ENCODE data around the gene EXOSC1. TPM values are rescaled to one million over a fixed set of nuclear protein-coding genes. Genes with fewer than 3 reads are reported as not detected.

The EXOSC1 gene
- total RNA-seq, 1 donor from 2014 or later, result 36.1 TPM

GRCh38 chr10:97399843-97400545 is 45.8 kb downstream of the EXOSC1 start:
- H3K27me3 Mint-ChIP-seq, result no peaks in the 10 kb centered on the region
- no peaks in the 10 kb centered on the region for H3K9me3 Mint-ChIP-seq
- peak overlapping the region; percentile 97 for H3K4me3 Mint-ChIP-seq
- peak overlapping the region; percentile 96 for H3K27ac Mint-ChIP-seq
- peaks cover 10% of the 10 kb centered on the region for H3K4me1 Mint-ChIP-seq (ENCODE audit: unreplicated experiment)
- no peak for DNase-seq (ENCODE audit: extremely low spot score, unreplicated experiment)
- TF ChIP-seq CTCF (conservative IDR thresholded peaks at IDR 0.05), result no peak
- peaks cover 6% of the 10 kb centered on the region for H3K36me3 Mint-ChIP-seq

- no peaks in the 10 kb centered on the region for H3K27me3 Mint-ChIP-seq
- peaks cover 10% of the 10 kb centered on the region for H3K36me3 Mint-ChIP-seq
- H3K4me3 Mint-ChIP-seq, result no peak overlapping the region
- no peak for TF ChIP-seq CTCF (conservative IDR thresholded peaks at IDR 0.05)
- peaks cover 6% of the 10 kb centered on the region for H3K4me1 Mint-ChIP-seq (ENCODE audit: unreplicated experiment)
- no peak for DNase-seq (ENCODE audit: extremely low spot score, unreplicated experiment)
- H3K9me3 Mint-ChIP-seq, result no peaks in the 10 kb centered on the region
- H3K27ac Mint-ChIP-seq, result no peak overlapping the region
Observed at GRCh38 chr10:97396056-97396455, 49.8 kb downstream of the EXOSC1 start.

DNA sequence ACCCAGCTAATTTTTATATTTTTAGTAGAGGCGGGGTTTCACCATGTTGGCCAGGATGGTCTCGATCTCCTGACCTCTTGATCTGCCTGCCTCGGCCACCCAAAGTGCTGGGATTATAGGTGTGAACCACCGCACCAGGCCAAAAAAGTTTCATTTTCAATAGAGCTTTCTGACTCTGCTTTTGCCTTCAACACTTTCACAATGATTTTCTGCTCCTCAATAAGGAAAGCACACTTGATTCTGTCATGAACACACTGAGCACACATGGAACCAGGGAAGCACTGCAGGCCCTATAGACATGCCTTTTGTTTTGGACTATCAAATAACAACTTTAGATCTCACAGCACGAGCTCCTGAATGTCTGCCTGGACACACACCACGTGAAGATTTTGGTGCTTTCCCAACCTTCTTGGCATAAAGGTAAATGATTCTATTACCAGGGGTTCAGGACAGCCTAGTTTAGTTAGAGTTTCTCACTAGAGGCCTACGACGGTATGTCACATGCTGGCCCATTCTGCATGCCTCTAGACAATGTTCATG is 52.7 kb downstream of the EXOSC1 start:
- H3K4me3 Mint-ChIP-seq, result no peak overlapping the region
- H3K27ac Mint-ChIP-seq, result peak overlapping the region; percentile 5
- no peaks in the 10 kb centered on the region for H3K27me3 Mint-ChIP-seq
- no peak for TF ChIP-seq CTCF (conservative IDR thresholded peaks at IDR 0.05)
- DNase-seq (ENCODE audit: extremely low spot score, unreplicated experiment), result no peak
- H3K9me3 Mint-ChIP-seq, result no peaks in the 10 kb centered on the region
- no peaks in the 10 kb centered on the region for H3K4me1 Mint-ChIP-seq (ENCODE audit: unreplicated experiment)
- H3K36me3 Mint-ChIP-seq, result peaks cover 16% of the 10 kb centered on the region

- H3K27ac Mint-ChIP-seq, result no peak overlapping the region
- TF ChIP-seq CTCF (conservative IDR thresholded peaks at IDR 0.05), result no peak
- H3K36me3 Mint-ChIP-seq, result peaks cover 11% of the 10 kb centered on the region
- H3K4me1 Mint-ChIP-seq (ENCODE audit: unreplicated experiment), result no peaks in the 10 kb centered on the region
- no peak overlapping the region for H3K4me3 Mint-ChIP-seq
- no peaks in the 10 kb centered on the region for H3K9me3 Mint-ChIP-seq
- no peaks in the 10 kb centered on the region for H3K27me3 Mint-ChIP-seq
- no peak for DNase-seq (ENCODE audit: extremely low spot score, unreplicated experiment)
Observed at GRCh38 chr10:97390091-97390490, 55.7 kb downstream of the EXOSC1 start.

DNA sequence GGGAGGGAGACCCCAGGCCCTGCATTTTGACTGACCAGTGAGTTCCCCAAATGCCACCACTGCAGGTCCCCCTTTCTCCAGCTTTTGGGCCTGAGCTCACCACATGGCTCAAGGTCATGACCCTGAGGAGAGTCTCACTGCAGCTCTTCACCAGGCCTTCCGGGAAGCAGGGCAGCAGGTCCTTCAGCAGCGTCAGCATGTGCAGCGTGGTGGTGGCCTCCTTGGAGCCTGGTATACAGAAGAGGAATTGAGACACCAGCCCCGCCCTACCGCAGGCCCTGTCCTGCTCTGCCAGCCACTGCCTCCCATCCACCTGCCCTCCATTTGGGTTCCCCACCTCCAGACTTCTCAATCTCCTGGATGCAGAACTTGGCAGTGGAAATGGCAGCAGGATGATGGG is 57.7 kb downstream of the EXOSC1 start:
- no peak for TF ChIP-seq CTCF (conservative IDR thresholded peaks at IDR 0.05)
- DNase-seq (ENCODE audit: extremely low spot score, unreplicated experiment), result no peak
- H3K27me3 Mint-ChIP-seq, result no peaks in the 10 kb centered on the region
- no peaks in the 10 kb centered on the region for H3K9me3 Mint-ChIP-seq
- H3K4me3 Mint-ChIP-seq, result no peak overlapping the region
- H3K36me3 Mint-ChIP-seq, result peaks cover 8% of the 10 kb centered on the region
- H3K27ac Mint-ChIP-seq, result no peak overlapping the region
- H3K4me1 Mint-ChIP-seq (ENCODE audit: unreplicated experiment), result no peaks in the 10 kb centered on the region

Other genes starting within 250 kb of the EXOSC1 start
- 7.3 and 19.8 TPM in 2 replicates for gene ARHGAP19, start 153.4 kb downstream of the EXOSC1 start, total RNA-seq (ENCODE audit: low replicate concordance)
- 4.7 and 6.1 TPM in 2 replicates for gene FRAT1, start 126.7 kb downstream of the EXOSC1 start, total RNA-seq (ENCODE audit: low replicate concordance)
- 23.1 and 36.4 TPM in 2 replicates for gene FRAT2, start 111.3 kb downstream of the EXOSC1 start, total RNA-seq (ENCODE audit: low replicate concordance)
- 34.5 and 41.6 TPM in 2 replicates for gene RRP12, start 44.7 kb downstream of the EXOSC1 start, total RNA-seq (ENCODE audit: low replicate concordance)
- 200 and 207 TPM in 2 replicates for gene PGAM1, start 19.8 kb downstream of the EXOSC1 start, total RNA-seq (ENCODE audit: low replicate concordance)
- 50.7 and 53.7 TPM in 2 replicates for gene ZDHHC16, start 169 bp upstream of the EXOSC1 start, total RNA-seq (ENCODE audit: low replicate concordance)
- 85.9 and 94.8 TPM in 2 replicates for gene MMS19, start 52.4 kb upstream of the EXOSC1 start, total RNA-seq (ENCODE audit: low replicate concordance)
- gene UBTD1, start 52.9 kb upstream of the EXOSC1 start, total RNA-seq (ENCODE audit: low replicate concordance), result 11.6 and 16.1 TPM in 2 replicates
- 0.19 TPM in 1 of 2 replicates, not detected in the other for gene ANKRD2, start 126.8 kb upstream of the EXOSC1 start, total RNA-seq (ENCODE audit: low replicate concordance)
- 0.57 and 2.1 TPM in 2 replicates for gene HOGA1, start 138.4 kb upstream of the EXOSC1 start, total RNA-seq (ENCODE audit: low replicate concordance)
- gene C10orf62, start 143.7 kb upstream of the EXOSC1 start, total RNA-seq (ENCODE audit: low replicate concordance), result 0.34 TPM in 1 of 2 replicates, not detected in the other
- 9.0 and 15.8 TPM in 2 replicates for gene MORN4, start 187.5 kb upstream of the EXOSC1 start, total RNA-seq (ENCODE audit: low replicate concordance)
- gene PI4K2A, start 194.7 kb upstream of the EXOSC1 start, total RNA-seq (ENCODE audit: low replicate concordance), result 18.7 and 19.3 TPM in 2 replicates
- gene AVPI1, start 241.2 kb upstream of the EXOSC1 start, total RNA-seq (ENCODE audit: low replicate concordance), result 7.8 and 16.2 TPM in 2 replicates